Progenitor cell of endocrine pancreas (in vitro differentiated cells): ENCODE results near the gene HOMEZ. TPM values are rescaled to one million over a fixed set of nuclear protein-coding genes. Genes with fewer than 3 reads are reported as not detected.
"Not testable (repeated sequence)": the region's sequence is repeated elsewhere in the genome, so short reads cannot be mapped to it uniquely, and the experiment has no call there.

Experiments used
- DNase-seq: peaks from one replicate; pipeline ENCODE4 v3.0.0; 2021; ENCODE audit warnings: low spot score; ENCODE audit not compliant: unreplicated experiment
- H3K27ac Mint-ChIP-seq: 2 replicates; pipeline ENCODE4 v1.8.0; 2021; ENCODE audit warnings: mild to moderate bottlenecking, moderate library complexity, mixed read lengths
- H3K27me3 Mint-ChIP-seq: 2 replicates; pipeline ENCODE4 v1.8.0; 2021; ENCODE audit warnings: mixed read lengths
- H3K36me3 Mint-ChIP-seq: 2 replicates; pipeline ENCODE4 v1.8.0; 2022; ENCODE audit warnings: mixed read lengths; ENCODE audit not compliant: insufficient read depth
- H3K4me1 Mint-ChIP-seq: 2 replicates; pipeline ENCODE4 v1.8.0; 2021; ENCODE audit warnings: low read depth, mixed read lengths
- H3K4me3 Mint-ChIP-seq: 2 replicates; pipeline ENCODE4 v1.8.0; 2021; ENCODE audit warnings: low read depth, mild to moderate bottlenecking, moderate library complexity, mixed read lengths
- H3K9me3 Mint-ChIP-seq: 2 replicates; pipeline ENCODE4 v1.8.0; 2021; ENCODE audit warnings: low read depth, mixed read lengths
- CTCF ChIP-seq: fragments of 200-600 bp; sonication (generic); IDR thresholded peaks from one replicate; pipeline ENCODE4 v1.5.0; 2021; ENCODE audit warnings: antibody characterized with exemption, mild to moderate bottlenecking; ENCODE audit not compliant: unreplicated experiment
- total RNA-seq: library from RNA; stranded (reverse); gene quantifications from 2 replicates; pipeline ENCODE4 v1.2.1, GENCODE V29; 2021

Gene HOMEZ
- total RNA-seq, 1 donor from 2014 or later: 21.1 TPM

GRCh38 chr14:23243066-23243465, 42.9 kb downstream of the HOMEZ start:
- Mint-ChIP-seq H3K4me1 (peaks cover 25% of the 10 kb centered on the region), H3K4me3 (no peak overlapping the region), H3K27me3 (no peaks in the 10 kb centered on the region), H3K9me3 (no peaks in the 10 kb centered on the region), H3K27ac (no peak overlapping the region), H3K36me3 (no peaks in the 10 kb centered on the region)
- no peak for TF ChIP-seq CTCF
- no peak for DNase-seq

GRCh38 chr14:23242076-23242475, 43.9 kb downstream of the HOMEZ start:
- H3K36me3 Mint-ChIP-seq: no peaks in the 10 kb centered on the region
- no peaks in the 10 kb centered on the region for H3K9me3 Mint-ChIP-seq
- no peak for TF ChIP-seq CTCF
- peaks cover 32% of the 10 kb centered on the region for H3K4me1 Mint-ChIP-seq
- H3K27me3 Mint-ChIP-seq: no peaks in the 10 kb centered on the region
- DNase-seq: no peak
- H3K27ac Mint-ChIP-seq: no peak overlapping the region
- H3K4me3 Mint-ChIP-seq: no peak overlapping the region

- H3K9me3 Mint-ChIP-seq, H3K27me3 Mint-ChIP-seq, DNase-seq, H3K4me3 Mint-ChIP-seq, H3K27ac Mint-ChIP-seq, H3K36me3 Mint-ChIP-seq: not testable (repeated sequence)
- peaks cover 32% of the 10 kb centered on the region for H3K4me1 Mint-ChIP-seq
Observed at GRCh38 chr14:23241061-23241715, 44.7 kb downstream of the HOMEZ start.

- Mint-ChIP-seq H3K27ac (no peak overlapping the region), H3K9me3 (no peaks in the 10 kb centered on the region), H3K27me3 (no peaks in the 10 kb centered on the region), H3K4me3 (no peak overlapping the region), H3K36me3 (no peaks in the 10 kb centered on the region), H3K4me1 (peaks cover 27% of the 10 kb centered on the region)
- no peak for DNase-seq
- TF ChIP-seq CTCF: no peak
Observed at GRCh38 chr14:23240661-23241060, 45.3 kb downstream of the HOMEZ start.

- H3K27me3 Mint-ChIP-seq: no peaks in the 10 kb centered on the region
- peaks cover 8% of the 10 kb centered on the region for H3K4me1 Mint-ChIP-seq
- peak within 1 kb of the TSS; percentile 71 for H3K27ac Mint-ChIP-seq
- peak; percentile 78 for DNase-seq
- H3K36me3 Mint-ChIP-seq: no peaks in the 10 kb centered on the region
- no peak for TF ChIP-seq CTCF
- no peaks in the 10 kb centered on the region for H3K9me3 Mint-ChIP-seq
- H3K4me3 Mint-ChIP-seq: peak within 1 kb of the TSS; percentile 60
Observed at GRCh38 chr14:23237772-23238594, 47.9 kb downstream of the HOMEZ start, which contains the start of gene RNF212B. Gene RNF212B, plus strand, starts transcription at chr14:23237936. Its CDS starts 2,410 bp downstream, at chr14:23240346.

GRCh38 chr14:23232241-23232808, 53.6 kb downstream of the HOMEZ start:
- H3K4me3 Mint-ChIP-seq, H3K9me3 Mint-ChIP-seq, H3K27me3 Mint-ChIP-seq, H3K36me3 Mint-ChIP-seq, H3K27ac Mint-ChIP-seq, DNase-seq, H3K4me1 Mint-ChIP-seq: not testable (repeated sequence)
